GM18505 (cell line): ENCODE results near the gene NCAM1.

Experiments used
- ATAC-seq: cut with Tn5 transposase; IDR thresholded peaks from one replicate; pipeline ENCODE4 v1.9.1; 2021; ENCODE audit not compliant: unreplicated experiment
- POLR2A ChIP-seq: IDR thresholded peaks from 4 replicates; pipeline ENCODE4 v1.6.1; 2011; ENCODE audit warnings: borderline replicate concordance; ENCODE audit not compliant: insufficient read depth, insufficient read length; ENCODE audit errors: extremely low read depth

The NCAM1 gene

DNA sequence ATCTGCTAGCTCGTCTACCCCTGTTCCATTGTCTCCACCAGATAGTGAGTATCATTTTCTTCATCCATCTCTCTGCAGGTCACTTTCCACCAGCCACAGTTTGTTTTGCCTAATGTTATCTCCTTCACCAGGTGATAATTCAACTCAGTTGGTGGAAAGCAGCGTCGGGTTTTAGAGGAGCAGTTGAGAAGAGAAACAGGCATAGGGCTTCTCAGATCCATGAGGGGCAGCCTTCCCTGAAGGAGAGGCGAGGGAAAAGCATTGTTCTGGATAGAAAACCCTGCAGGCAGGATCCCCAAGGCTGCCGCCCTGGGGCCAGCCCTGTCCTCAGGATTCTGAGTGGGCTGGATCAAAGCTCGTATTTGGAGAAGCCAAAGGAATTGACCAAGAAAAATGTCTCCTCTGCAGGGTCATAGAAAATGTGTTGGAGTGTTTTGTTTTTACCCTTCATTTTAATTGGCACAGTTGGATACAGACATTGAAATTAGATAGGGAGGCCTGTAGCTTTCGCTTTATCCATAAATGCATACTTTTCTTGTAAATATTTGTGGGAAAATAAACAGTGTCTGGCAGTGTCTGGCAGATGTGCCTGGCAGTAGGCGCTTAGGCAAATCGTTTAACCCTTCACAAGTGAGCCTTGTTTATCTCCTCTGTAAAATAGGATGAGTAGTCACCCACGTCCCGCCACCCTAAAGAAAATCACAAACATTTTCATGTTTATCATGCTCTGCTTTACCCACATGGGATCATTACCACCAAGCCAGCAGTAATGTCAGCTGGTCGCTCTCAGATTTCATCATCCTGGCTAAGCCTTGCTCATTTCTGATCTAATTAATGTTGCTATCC is 279.8 kb downstream of the NCAM1 start:
- ATAC-seq = no peak
- TF ChIP-seq POLR2A = no peak

DNA sequence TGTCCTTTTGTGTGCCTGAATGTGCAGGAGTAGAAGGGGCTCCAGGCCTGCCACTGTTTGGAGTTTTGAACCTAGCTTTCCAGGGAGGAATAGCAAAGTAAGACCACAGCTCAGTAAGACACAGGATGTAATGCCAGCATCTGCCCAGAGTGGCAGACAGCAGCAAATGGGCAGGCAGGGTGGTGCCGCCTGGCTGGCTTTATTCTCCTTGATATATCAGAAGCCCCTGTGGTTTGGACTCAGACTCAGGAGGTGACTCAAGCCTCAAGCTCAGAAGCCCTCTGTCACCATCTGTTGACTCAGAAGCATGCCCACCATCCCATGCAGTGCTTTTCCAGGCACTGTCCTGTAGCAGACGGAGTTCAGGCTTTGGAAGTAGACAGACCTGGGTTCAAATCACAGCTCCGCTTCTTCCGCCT is 280.4 kb downstream of the NCAM1 start:
- no peak for TF ChIP-seq POLR2A
- ATAC-seq = no peak

DNA sequence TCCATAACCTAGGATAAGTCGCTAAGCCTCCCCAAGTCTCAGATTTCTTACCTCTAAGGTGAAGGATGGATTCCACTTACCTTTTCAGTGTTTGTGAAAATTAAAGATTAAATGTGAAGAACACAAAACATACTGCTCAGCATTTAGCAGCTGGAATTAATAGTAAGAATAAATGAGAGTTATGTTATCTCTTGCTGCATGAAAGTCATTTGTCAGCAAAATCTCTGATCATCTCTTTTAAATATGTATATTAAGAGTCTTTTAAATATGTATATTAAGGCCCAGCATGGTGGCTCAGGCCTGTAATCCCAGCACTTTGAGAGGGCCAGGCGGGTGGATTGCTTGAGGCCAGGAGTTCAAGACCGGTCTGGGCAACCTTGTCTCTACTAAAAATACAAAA is 280.8 kb downstream of the NCAM1 start:
- TF ChIP-seq POLR2A = no peak
- no peak for ATAC-seq

DNA sequence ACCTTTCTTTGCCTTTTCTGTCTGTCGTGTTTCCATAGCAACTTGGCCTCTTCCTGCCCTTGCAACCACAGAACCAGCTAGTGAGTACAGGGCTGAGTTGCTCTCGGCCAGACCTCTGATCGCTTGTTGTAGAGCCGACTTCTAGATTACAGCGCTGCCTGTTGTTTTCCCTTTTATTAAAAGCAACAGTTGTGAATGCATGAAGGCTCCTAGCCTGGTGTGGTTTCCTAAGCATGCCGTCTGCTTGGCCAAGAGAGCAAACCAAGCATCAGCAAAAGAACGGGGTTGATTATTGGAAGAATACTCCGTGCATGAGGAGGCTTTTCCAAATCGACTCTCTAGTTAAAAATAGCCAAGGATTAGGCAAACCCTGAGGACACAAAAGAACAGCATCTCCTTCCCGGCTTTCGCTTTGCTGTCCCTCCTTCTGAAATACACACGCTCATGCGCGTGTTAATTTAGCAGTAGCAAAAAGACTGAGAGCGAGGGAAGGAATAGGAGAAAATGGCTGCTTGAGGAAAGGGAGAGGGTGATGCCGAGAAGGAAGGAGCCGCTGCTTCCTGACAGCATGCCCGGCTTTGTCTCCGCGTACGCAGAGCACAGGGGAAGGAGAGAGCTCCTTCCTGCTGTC is 281.7 kb downstream of the NCAM1 start:
- TF ChIP-seq POLR2A = no peak
- ATAC-seq = no peak

DNA sequence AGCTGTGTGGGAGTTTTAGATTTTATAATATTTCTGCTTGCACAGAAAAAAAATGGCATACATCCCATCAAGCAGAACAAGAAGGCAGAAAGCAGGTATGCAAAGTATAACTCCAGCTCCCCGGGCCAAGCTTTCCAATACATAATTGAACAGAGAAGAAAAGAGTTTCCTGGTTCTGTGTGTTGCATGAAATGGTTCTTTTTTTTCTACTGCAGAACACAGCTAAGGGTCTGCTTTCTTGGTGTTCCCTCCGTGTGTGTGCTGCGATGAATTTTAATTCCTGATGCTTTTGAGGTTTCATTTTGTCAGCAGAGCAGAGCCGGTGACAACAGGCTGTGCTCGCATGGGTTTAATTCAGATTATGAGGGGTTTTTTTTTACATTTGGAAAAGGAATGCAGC is 282.5 kb downstream of the NCAM1 start:
- no peak for TF ChIP-seq POLR2A
- no peak for ATAC-seq

DNA sequence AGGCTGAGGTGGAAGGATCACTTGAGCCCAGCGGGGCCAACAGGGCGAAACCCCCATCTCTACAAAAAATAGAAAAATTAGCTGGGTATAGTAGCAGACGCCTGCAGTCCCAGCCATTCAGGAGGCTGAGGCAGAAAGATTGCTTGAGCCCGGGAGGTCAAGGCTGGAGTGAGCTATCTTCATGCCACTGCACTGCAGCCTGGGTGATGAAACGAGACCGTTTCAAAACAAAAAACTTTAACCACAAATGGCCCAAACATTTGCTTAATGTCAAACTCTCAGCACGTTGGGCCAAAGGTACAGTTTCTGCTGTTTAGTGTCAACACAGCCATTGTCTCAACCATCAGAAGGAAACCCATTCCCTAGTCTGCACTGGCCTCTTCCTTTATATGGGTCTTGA is 284.0 kb downstream of the NCAM1 start:
- no peak for ATAC-seq
- TF ChIP-seq POLR2A = no peak

DNA sequence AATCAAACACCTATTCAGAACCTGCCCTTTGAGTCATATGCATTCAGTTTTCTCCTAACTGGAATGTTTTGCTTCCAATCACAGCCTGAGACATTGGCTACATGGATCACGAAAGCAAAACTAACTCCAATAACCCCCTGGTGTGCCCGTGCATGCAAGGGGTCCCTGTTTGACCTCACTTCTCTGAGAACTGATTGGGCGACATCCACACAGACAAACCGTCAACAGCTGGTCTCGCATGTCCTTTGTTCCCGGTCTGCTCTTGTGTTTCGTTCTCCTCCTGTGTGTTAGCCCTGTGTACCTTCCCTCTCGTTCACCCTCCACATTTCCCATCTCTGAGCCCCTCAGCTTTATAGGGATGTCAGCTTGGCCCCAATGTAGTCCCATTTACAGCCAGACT is 286.0 kb downstream of the NCAM1 start:
- no peak for TF ChIP-seq POLR2A
- ATAC-seq = no peak

DNA sequence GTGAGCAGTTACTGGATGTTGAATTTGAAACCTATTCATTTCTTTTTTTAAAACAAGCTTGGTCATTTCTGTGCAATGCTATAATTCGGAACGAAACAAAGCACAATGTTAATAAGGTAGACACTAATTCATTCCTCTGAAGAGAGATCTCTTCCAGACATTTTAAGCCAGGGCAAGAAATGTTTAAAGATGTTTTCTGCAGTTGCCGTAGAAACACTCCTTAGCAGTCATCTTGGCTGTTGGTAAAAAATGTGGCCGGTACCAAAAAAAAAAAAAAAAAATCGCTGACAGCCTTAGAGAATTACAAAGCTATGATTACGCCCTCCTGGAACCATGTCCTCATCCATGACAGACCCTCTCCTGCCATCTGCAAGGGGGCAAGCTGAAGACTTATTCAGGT is 286.7 kb downstream of the NCAM1 start:
- no peak for ATAC-seq
- TF ChIP-seq POLR2A = no peak

DNA sequence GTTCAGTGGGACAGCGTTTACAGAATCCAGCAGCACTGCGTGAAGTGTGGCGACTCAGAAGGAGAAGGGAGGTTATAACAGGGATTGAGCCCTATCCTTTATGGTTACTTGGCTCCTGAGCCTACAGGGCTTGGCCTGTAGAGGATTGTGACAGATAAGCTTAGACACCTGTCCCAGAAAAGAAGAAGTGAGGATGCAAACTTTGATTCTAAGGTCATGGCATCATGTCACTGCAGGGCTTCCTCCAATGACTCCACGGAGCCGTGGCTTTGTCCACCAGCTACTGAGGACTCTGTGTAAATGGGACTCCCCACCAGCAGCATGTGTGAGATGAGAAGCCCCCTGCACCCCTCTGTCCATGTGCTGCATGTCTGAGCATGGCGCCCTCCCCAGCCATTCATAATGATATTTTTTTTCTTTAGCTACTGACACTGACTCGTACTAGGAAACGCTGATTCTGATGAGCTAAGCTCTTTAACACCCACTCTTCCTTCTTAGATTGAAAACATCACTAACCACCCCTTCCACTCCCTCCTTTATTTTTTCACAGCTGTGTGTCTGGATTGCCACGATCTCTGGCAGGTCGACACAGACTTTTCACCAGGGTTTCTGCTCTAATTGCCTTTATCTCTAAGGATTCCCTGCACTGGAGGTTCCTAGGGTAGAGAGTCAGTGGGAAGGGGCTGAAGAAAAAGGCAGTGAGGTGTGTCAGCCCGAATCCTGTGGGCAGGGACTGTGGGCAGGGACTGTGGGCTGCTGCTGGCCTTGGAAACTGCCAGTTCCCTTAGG is 287.7 kb downstream of the NCAM1 start:
- ATAC-seq = no peak

DNA sequence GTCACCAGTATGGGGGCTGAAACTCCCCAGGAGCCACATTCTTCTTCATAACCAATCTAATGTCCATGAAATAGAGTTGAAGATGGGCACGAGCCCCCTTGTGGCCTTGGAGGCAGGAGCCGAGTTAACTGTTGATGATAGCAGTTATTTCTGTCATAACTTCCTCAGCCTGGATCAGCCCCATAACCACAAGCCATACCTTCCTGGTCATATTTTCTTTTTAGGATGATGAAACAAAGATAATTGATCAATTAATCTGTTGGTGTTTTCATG is 288.2 kb downstream of the NCAM1 start:
- ATAC-seq = no peak
- no peak for TF ChIP-seq POLR2A

More for the DNA sequence above, 287.7 kb downstream of the NCAM1 start:
- no peak for TF ChIP-seq POLR2A

DNA sequence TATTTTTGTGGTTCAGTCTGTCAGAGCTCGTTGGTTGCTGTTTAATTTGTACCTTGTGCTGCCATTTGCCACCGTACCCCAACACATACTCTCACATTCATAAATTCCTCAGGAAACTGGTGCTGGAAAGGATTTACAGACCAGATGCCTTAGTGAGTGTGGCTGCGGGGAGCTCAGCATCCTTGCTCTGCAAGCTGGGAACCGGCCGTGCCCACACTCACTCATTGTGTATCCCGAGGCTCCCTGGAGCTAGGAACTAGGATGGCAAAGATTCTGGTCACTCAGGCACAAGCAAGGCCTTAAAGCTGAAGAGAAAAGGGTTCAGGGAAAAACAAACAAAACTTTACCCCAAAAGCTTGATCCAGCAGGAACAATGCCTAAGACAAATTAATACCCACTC is 288.6 kb downstream of the NCAM1 start:
- TF ChIP-seq POLR2A = no peak
- no peak for ATAC-seq

DNA sequence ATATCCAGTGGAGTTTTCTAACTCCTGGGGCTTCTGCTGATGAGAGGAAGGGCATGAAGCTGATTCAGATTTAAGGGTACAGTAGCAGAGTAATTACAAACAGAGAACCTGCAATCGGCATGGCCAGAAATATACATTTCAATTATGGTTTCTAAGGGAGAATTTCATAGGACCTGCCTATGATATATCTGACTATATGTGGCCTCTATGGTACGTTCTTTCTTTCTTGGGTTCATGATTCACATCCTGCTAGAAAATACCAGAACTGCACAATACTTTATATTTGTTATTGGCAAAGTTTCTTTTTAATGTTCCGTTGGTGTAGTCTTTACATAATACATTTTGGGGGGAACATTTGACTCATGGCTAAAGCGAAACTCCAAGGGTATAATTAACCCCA is 290.1 kb downstream of the NCAM1 start:
- TF ChIP-seq POLR2A = no peak
- no peak for ATAC-seq

DNA sequence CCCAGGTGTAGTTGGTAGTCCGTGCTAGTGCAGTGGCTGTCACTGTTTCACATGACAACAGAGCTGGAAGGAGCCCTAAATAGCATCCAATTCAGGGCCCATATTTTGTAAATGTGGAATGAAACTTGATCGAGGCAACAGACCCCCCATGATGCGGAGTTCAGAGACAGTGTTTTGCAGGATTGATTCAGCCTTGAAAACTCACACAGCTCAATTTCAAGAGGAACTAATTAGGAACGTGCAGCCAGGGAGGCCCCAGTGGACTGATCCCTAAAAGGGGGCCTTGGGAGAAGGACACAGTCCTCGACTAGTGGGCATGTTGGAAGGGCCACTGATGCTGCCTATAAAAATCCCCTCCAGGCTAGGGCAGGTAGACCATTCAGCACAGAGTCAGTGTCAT is 292.2 kb downstream of the NCAM1 start:
- ATAC-seq = no peak
- TF ChIP-seq POLR2A = no peak

DNA sequence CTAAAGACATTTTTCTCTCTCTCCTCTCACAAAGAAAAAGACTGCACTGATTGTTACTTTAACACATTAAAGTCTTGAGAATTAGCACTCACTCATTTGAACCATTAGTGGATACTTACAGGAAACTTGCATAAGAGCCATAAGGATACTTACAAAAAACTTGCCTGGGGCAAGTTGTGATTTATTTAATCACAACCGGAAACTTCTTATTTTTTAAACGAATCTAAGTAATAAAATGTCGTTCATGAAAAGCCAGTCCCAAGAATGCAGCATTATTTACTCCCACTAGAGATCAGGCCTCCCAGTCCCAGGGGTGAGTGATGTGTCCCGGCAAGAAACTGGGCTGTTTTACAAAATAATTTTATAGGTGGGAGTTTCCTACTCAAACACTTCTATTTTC is 293.9 kb downstream of the NCAM1 start:
- TF ChIP-seq POLR2A = no peak
- ATAC-seq = no peak

DNA sequence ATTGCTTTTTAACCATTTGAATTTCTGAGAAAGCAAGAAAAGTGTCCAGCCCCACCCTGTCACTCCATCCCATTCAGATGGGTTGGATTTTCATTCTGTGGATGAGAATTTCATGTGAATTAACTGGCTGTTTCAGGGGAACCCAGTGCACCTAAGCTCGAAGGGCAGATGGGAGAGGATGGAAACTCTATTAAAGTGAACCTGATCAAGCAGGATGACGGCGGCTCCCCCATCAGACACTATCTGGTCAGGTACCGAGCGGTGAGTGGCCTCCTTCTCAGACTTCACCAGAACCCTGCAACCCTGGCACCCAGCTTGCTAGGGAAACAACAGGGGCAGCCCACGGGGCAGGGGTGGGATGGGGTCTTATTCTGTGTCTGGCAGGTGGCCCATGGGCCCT is 294.5 kb downstream of the NCAM1 start:
- no peak for ATAC-seq
- no peak for TF ChIP-seq POLR2A
